GM23338 (cell line): ENCODE data around the gene CWC27. TPM values are rescaled to one million over a fixed set of nuclear protein-coding genes. Genes with fewer than 3 reads are reported as not detected.

Experiments used
- ATAC-seq: fragments of 200-7000 bp; cut with Tn5 transposase; 3 replicates; pipeline ENCODE4 v1.9.1; 2020
- DNase-seq: peaks from one replicate; pipeline ENCODE4 v3.0.0-alpha.2; 2015; ENCODE audit warnings: low spot score
- H2AFZ ChIP-seq: fragments of 200-600 bp; sonication (generic); 2 replicates; pipeline ENCODE4 v1.8.0; 2016; ENCODE audit warnings: antibody characterized with exemption, mild to moderate bottlenecking, moderate library complexity
- H3F3A ChIP-seq: fragments of 200-600 bp; sonication (generic); replicated peaks from 2 replicates; pipeline ENCODE4 v1.8.0; 2017; ENCODE audit warnings: antibody characterized with exemption, mixed run types, low read depth
- H3K27ac ChIP-seq: fragments of 200-600 bp; sonication (generic); 2 replicates; pipeline ENCODE4 v1.6.1; 2016; ENCODE audit warnings: low read depth
- H3K27me3 ChIP-seq: fragments of 200-600 bp; sonication (generic); 2 replicates; pipeline ENCODE4 v1.8.0; 2016; ENCODE audit warnings: mild to moderate bottlenecking, mixed run types, moderate library complexity; ENCODE audit not compliant: insufficient read depth
- H3K36me3 ChIP-seq: fragments of 200-600 bp; sonication (generic); 2 replicates; pipeline ENCODE4 v1.8.0; 2016; ENCODE audit warnings: mild to moderate bottlenecking; ENCODE audit not compliant: insufficient read depth
- H3K4me1 ChIP-seq: fragments of 200-600 bp; sonication (generic); 2 replicates; pipeline ENCODE4 v1.8.0; 2016; ENCODE audit warnings: mild to moderate bottlenecking, moderate library complexity; ENCODE audit not compliant: insufficient read depth
- H3K4me2 ChIP-seq: fragments of 200-600 bp; sonication (generic); 2 replicates; pipeline ENCODE4 v1.7.1; 2017; ENCODE audit warnings: mixed run types
- H3K4me3 ChIP-seq: fragments of 200-600 bp; sonication (generic); 2 replicates; pipeline ENCODE4 v1.6.1; 2016; ENCODE audit warnings: mixed run types
- H3K79me2 ChIP-seq: fragments of 200-600 bp; sonication (generic); replicated peaks from 2 replicates; pipeline ENCODE4 v1.8.0; 2017; ENCODE audit warnings: mild to moderate bottlenecking; ENCODE audit not compliant: insufficient read depth
- H3K9me2 ChIP-seq: fragments of 200-600 bp; sonication (generic); 2 replicates; pipeline ENCODE4 v1.8.0; 2017; ENCODE audit not compliant: insufficient read depth
- H4K20me1 ChIP-seq: fragments of 200-600 bp; sonication (generic); replicated peaks from 2 replicates; pipeline ENCODE4 v1.8.0; 2017; ENCODE audit warnings: mild to moderate bottlenecking; ENCODE audit not compliant: insufficient read depth
- H3K27ac Mint-ChIP-seq: 2 replicates; pipeline ENCODE4 v1.8.0; 2020; ENCODE audit warnings: inconsistent platforms, mild to moderate bottlenecking, moderate library complexity, mixed read lengths
- H3K27me3 Mint-ChIP-seq: 3 replicates; pipeline ENCODE4 v1.8.0; 2022; ENCODE audit warnings: low read depth, mild to moderate bottlenecking, moderate library complexity, mixed read lengths, inconsistent platforms; ENCODE audit not compliant: insufficient read depth, poor library complexity
- H3K36me3 Mint-ChIP-seq: 3 replicates; pipeline ENCODE4 v1.8.0; 2021; ENCODE audit warnings: low read depth, mild to moderate bottlenecking, inconsistent platforms, moderate library complexity, mixed read lengths
- H3K4me1 Mint-ChIP-seq: 3 replicates; pipeline ENCODE4 v1.8.0; 2020; ENCODE audit warnings: mild to moderate bottlenecking, inconsistent platforms, mixed read lengths
- H3K4me3 Mint-ChIP-seq: 3 replicates; pipeline ENCODE4 v1.8.0; 2021; ENCODE audit warnings: moderate library complexity, mild to moderate bottlenecking, inconsistent platforms, mixed read lengths
- H3K9me3 Mint-ChIP-seq: 3 replicates; pipeline ENCODE4 v1.8.0; 2020; ENCODE audit warnings: moderate library complexity, mild to moderate bottlenecking, inconsistent platforms, mixed read lengths
- CTCF ChIP-seq, 2 experiments: fragments of 200-600 bp in 1 of 2; sonication (generic) in 1 of 2; conservative IDR thresholded peaks; 2 replicates each; pipeline versions ENCODE4 v1.5.1 to v1.6.1; 2016 to 2017; ENCODE audit warnings: antibody characterized with exemption in 2 of 2, low read depth in 2 of 2, mild to moderate bottlenecking in 2 of 2, moderate library complexity in 1 of 2
- JUNB ChIP-seq: IDR thresholded peaks from one replicate; pipeline ENCODE4 v1.6.1; 2016; ENCODE audit warnings: antibody characterized with exemption; ENCODE audit not compliant: unreplicated experiment
- NANOG ChIP-seq: IDR thresholded peaks from 2 replicates; pipeline ENCODE4 v1.6.1; 2016; ENCODE audit warnings: antibody characterized with exemption, borderline replicate concordance
- STAT1 ChIP-seq: IDR thresholded peaks from one replicate; pipeline ENCODE4 v1.6.1; 2016; ENCODE audit warnings: antibody characterized with exemption; ENCODE audit not compliant: unreplicated experiment
- ZNF331 ChIP-seq: fragments of 250-450 bp; sonication (Bioruptor Pico); IDR thresholded peaks from 2 replicates; pipeline ENCODE4 v1.5.0; 2020; ENCODE audit warnings: low read depth, mild to moderate bottlenecking, moderate library complexity
- ZNF462 ChIP-seq: fragments of 250-450 bp; sonication (Bioruptor Pico); IDR thresholded peaks from 2 replicates; pipeline ENCODE4 v1.5.0; 2020; ENCODE audit warnings: mild to moderate bottlenecking, moderate library complexity
- polyA plus RNA-seq: library from polyadenylated mRNA; unstranded; fragments of >200 nt; fragmentation: Nextera tagmentation; extraction: Ambion mirVana; gene quantifications from 2 replicates; pipeline ENCODE4 v1.2.1, GENCODE V29; 2016
- total RNA-seq: library from RNA; depleted of rRNA; stranded (reverse); fragments of >200 nt; shearing (Covaris generic); gene quantifications from 2 replicates; pipeline ENCODE4 v1.2.3, GENCODE V29; 2014

The CWC27 gene
- total and polyA plus RNA-seq, 2 experiments from 2014 or later: 27.7 to 115 TPM

DNA sequence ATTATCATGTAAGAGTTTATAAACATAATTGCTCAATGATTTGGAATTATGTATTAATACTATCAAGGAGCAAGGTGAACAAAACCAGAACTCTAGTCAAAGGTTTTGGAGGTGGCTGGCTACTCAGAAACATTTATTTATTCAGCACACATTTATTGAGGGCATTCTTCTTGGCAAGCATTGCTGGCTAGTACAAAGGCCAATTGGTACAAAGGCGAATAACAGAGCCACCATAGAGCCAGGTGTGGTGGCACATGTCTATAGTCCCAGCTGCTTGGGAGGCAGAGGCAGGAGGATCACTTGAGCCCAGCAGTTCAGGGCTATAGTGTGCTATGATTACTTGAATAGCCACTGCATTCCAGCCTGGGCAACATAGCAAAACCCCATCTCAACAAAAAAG lies 242.1 kb downstream of the CWC27 start (continued):
- TF ChIP-seq ZNF462 (no peak), ZNF331 (CRISPR knock-in tag) (no peak)

DNA sequence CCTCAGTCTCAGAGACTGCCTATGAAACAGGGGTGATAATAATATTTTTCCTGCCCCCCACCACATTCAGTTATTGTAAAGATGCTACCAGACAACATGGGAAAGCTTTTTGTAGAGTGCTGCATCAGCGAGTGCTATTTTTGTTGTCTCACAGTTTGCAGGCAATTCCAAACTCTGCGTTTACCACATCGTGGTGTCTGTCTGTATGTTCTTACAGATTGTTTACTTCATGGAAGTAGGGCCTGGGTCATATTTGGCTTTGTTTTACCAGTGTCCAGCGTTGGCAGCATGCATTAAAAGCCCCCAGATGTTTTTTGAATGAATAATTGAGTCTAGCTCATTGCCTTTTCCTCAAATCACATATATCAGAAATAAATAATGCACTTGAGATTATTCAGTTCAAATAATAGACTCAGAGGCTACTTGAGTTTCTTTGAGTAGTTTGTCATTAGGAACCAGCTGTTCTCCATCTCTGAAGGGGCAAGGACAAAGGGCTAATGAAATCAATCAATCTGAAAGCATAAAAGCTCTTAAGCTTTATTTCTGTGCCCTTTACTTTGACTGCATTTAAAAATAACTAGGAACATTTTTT lies 243.7 kb downstream of the CWC27 start:
- H3K4me2 ChIP-seq: no peak overlapping the region
- no peak overlapping the region for H3K27ac ChIP-seq
- no peak overlapping the region for H2AFZ ChIP-seq
- no peaks in the 10 kb centered on the region for H3K27me3 ChIP-seq
- no peaks in the 10 kb centered on the region for H3K79me2 ChIP-seq
- DNase-seq (no peak), ATAC-seq (no peak)
- no peaks in the 10 kb centered on the region for H3K4me1 Mint-ChIP-seq
- no peak overlapping the region for H3K4me3 ChIP-seq
- TF ChIP-seq JUNB (no peak), CTCF (conservative IDR thresholded peaks at IDR 0.05; ENCODE audit: low read depth in 2 of 2) (no peak), ZNF462 (no peak), STAT1 (no peak), NANOG (no peak), ZNF331 (CRISPR knock-in tag) (no peak)
- H3K36me3 ChIP-seq: no peaks in the 10 kb centered on the region
- no peaks in the 10 kb centered on the region; the same call in 1 of the 2 replicates for H3K4me1 ChIP-seq
- H3K27me3 Mint-ChIP-seq: peaks cover 5% of the 10 kb centered on the region
- H3K27ac Mint-ChIP-seq: no peak overlapping the region
- H3K9me3 Mint-ChIP-seq: no peaks in the 10 kb centered on the region; the same call in 2 of the 3 replicates
- no peak overlapping the region for H3K4me3 Mint-ChIP-seq
- H3F3A ChIP-seq: no peaks in the 10 kb centered on the region
- no peaks in the 10 kb centered on the region for H3K36me3 Mint-ChIP-seq
- H3K9me2 ChIP-seq: no peaks in the 10 kb centered on the region
- no peaks in the 10 kb centered on the region for H4K20me1 ChIP-seq
